ENCODE results near the gene IL12RB2.
"Not testable (repeated sequence)": the region's sequence is repeated elsewhere in the genome, so short reads cannot be mapped to it uniquely, and the experiment has no call there.

IL12RB2 gene

GRCh38 chr1:67436511-67437055 is 128.9 kb downstream of the IL12RB2 start:
- no peak for DNase-seq

DNA sequence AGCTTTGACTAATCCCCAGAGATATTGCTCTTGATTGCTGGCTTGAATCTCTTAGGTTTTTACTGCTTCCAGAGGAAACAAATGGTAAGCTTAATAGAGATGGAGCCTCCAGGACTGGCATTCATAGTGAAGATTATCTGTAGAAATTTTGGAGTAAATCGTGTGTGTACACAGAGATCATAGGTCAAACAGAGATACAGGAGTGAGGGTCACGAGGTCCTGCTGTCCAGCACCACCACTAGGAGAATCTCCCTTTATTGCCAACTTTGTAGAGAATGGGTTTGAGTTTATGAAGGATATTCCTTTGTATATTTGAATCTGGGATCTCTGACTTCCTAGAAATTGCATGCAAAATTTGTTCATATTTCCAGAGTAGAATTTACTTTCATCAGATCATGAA is 130.3 kb downstream of the IL12RB2 start:
- no peak for DNase-seq

DNA sequence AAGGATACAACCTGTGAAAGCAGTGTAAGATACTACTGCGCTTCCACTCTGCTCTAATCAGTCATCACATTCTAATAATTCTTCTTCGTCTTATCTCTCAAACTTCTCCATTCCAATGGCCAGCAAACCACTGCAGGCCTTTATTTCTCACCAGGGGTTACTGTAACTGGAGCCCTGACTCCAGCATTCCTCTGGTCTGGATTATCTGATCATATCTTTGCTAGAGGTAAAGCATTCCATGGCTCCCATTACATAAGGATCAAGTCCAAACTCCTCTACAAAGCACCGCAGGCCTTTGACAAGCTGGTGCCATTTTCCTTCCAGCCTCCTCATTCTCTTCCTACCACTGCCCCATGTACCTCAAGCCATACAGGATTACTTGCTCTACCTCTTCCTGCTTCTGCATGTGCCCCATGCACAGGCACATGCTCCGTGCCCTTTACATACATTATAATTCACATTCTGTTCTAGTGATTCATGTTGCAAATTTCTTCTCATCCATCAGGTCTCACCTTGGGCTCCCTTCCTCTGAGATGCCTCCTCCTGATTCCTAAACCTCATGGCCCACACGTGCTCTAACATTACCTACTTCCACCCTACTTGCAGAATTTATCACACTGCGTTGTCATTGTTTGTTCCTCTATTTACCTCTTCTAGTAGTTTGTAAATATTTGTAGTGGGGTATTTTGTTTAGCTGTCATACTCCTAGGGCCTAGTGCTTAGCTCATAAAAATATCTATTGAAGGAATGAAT is 131.8 kb downstream of the IL12RB2 start:
- DNase-seq: peak; percentile 83

- no peak for DNase-seq
These were observed 132.7 kb downstream of the IL12RB2 start for GRCh38 chr1:67440339-67440738.

DNA sequence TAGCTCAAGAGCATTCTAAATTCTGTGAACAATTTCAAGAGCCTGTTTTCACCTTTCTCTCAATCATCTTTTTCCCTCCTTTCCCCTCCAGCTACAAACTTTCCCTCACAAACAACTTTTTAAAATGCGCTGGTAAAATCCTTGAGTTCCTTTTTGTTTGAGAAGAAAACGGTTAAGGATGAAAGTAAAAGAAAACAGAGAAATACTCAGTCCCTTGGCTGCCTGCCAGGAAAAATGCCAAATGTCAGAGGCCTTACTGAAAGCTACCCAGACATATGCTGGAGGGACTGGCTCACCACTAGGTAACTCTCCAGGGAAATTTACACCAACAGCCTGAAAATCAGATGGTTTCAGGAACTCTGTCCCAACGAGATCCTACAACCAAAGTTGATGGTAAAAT is 133.5 kb downstream of the IL12RB2 start:
- DNase-seq: no peak

DNA sequence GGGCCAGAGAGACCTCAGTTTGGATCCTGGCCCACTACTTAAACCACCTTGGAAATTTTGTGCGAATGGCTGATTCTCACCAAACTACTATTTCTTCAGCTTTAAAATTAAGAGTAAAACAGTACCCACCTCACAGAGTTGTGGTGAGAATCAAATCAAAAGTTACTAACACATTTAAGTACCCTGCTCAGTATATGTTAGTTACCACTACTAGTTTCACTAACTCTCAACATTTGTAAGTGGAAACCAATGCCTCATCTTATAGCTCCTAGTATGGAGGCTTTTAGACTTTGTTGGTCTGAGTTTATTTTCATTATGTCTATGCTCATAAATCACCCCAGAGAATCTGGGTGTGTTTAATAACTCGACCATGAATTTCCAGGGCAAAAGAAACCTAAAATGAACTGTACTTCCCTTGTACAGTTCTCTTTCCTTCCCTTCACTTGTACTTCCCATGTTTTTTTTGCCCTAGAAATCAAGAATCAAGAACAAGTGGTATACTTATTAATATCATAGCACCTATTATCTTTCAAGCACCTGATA is 134.1 kb downstream of the IL12RB2 start:
- DNase-seq: no peak

DNA sequence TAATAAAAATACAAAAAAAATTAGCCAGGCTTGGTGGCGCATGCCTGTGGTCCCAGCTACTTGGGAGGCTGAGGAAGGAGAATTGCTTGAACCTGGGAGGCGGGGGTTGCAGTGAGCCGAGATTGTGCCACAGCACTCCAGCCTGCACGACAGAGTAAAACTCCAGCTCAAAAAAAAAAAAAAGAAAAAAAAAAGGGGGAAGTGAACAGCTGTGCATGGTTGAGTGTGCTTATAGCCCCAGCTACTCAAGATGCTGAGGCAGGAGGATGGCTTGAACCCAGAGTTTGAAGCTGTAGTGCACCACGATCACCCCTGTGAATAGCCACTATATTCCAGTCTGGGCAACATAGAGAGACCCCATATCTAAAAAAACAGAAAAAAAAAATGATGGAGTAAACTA is 138.3 kb downstream of the IL12RB2 start:
- DNase-seq: not testable (repeated sequence)

Data from NCI-H226 (cell line).